DMS 273 treated with DMSO at 0.1 percent for 48 hours (cell line): ENCODE measurements around the gene MYOF.
"Not testable (repeated sequence)": the region's sequence is repeated elsewhere in the genome, so short reads cannot be mapped to it uniquely, and the experiment has no call there.

Source experiments
- DNase-seq: peaks from one replicate; lab custom pipeline; 2025; lab: John Stamatoyannopoulos, UW

The MYOF gene

GRCh38 chr10:93457511-93457910, 24.6 kb downstream of the MYOF start:
- no peak for DNase-seq

- no peak for DNase-seq
Measured at GRCh38 chr10:93456480-93456879, 25.7 kb downstream of the MYOF start.

DNA sequence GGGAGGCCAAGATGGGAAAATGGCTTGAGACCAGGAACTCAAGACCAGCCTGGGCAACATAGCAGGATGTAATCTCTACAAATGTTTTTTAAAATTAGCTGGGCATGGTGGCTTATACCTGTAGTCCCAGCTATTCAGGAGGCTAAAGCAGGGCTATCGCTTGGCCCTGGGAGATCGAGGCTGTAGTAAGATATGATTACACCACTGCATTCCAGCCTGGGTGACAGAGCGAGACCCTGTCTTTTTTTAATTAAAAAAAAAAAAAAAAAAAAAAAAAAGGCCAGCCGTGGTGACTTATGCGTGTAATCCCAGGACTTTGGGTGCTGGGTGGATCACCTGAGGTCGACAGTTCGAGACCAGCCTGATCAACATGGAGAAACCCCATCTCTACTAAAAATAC, 27.4 kb downstream of the MYOF start:
- no peak for DNase-seq

GRCh38 chr10:93454146-93454545, 28.0 kb downstream of the MYOF start:
- no peak for DNase-seq

- DNase-seq, result no peak
Measured at GRCh38 chr10:93452143-93452542, 30.0 kb downstream of the MYOF start.

- no peak for DNase-seq
Measured at GRCh38 chr10:93451244-93451947, 30.7 kb downstream of the MYOF start.

DNA sequence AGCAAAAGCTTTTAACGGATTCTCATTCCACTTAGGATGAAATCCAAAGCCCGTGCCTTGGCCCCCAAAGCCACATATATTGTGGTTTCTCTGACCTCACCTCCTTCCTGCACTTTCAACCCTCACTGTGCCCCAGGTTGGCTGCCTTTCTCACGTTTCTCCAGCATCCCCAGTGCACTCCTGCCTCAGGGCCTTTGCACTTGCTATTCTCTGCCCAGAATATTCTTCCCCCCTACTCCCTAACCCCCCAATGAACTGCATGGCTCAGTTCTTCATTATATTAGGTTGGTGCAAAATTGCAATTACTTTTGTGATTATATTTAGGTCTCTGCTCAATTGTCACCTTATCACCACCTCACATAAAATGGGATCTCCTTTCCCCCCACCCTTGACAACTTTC, 34.2 kb downstream of the MYOF start:
- DNase-seq, result no peak

DNA sequence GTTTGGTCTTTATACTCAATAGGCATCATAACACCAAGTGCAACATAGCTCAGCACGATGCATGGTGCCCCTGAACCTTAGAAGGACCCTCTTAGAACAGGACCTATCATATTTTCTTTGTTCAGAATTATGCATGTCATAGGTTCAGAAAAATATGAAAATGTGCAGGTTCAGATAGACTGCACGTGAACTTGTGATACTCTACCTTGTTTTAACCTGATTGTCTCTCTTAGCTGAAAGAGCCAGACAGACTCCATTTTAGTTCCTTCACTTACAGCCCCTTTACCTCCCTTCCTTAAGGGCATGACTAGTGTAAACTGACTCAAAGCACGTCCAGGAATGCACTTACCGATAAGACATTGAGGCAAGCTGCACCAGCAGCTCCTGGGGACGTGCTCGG, 35.1 kb downstream of the MYOF start:
- DNase-seq, result no peak

DNA sequence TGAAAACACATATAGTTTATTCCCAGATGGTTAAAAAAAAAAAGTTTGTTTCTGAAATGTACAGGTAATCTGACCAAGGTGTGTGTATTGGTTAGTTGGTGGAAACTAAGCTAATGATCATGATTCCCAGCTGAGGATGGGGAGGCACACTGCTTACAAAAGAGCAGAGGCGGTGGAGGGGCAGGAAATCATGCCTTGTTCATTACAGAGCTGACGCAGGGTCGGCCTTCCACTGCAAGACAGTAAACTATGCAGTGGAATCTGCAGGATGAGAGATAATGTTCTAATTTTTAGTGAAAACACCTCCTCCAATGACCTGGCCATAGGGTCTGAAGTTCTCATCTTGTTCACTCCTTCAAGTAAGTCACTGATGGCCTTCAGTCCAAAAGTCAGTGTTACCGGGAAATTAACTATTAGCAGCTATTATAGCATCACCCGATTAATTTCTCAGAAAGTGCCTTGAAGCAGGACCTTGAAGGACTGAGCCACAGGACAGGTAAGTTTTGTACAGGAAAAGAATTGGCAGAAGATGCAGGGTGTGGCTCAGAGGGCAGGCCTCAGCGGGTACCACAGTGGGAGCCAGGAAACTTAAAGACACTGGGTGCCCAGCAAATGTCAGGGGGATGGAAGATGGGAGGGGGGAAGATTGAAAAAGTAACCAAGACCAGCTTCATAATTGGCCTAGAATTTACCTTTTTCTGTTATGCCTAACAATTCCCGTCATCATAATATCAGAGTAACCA, 36.0 kb downstream of the MYOF start:
- no peak for DNase-seq

DNA sequence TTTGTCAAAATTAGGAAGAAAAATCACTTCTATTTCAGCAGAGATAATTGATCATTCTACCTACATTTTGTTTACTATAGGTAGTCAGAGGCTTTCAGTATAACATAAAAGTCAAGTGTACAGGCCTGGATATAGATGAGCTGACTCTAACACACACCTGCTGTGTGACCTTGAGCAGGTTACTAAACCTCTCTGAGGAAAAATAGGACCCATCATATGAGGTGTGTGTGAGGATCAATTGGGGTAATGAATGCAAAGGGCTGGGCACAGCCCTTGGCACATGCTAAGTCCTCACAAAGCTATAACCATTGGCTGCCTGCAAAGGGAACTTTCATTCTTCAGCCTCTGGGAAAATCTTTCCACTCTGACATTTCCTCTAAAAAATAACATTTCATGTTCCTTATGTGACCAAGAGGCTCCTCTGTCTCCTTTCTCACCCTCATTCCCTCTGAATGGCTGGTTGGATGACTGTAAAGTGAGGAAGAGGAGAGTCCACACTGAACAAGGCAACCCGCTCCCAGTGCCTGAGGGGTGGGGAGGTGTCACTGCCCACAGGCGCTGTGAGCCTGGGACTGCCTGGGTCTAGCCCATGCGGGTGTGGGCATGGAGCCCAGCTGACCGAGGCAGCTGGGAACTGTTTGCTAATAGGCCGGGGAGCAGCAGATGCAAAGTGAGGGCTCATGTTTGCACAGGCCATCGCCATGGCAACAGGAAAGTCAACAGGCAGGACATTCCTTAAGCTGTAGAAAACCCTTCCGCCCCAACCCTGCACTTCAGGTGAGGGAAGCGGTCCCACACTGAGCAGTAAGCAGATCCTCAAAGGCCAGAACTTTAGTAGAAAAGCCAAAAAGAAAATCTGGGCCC, 36.8 kb downstream of the MYOF start:
- peak; percentile 78 for DNase-seq

- DNase-seq, result no peak
Measured at GRCh38 chr10:93443481-93443880, 38.7 kb downstream of the MYOF start.

DNA sequence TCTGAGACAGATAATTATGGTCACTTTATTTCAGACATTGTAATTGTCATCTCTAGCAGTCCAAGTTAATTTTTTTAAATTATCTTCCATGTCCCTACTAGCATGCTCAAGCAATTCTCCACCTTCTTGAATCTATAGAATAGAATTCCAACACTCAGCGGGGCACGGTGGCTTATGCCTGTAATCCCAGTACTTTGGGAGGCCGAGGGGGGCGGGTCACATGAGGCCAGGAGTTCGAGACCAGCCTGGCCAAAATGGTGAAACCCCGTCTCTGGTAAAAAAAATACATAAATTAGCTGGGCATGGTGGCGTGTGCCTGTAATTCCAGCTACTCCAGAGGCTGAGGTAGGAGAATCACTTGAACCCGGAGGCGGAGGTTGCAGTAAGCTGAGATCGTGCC, 39.4 kb downstream of the MYOF start:
- DNase-seq, result not testable (repeated sequence)

- DNase-seq, result peak; percentile 49
Measured at GRCh38 chr10:93440591-93441091, 41.5 kb downstream of the MYOF start.

GRCh38 chr10:93438613-93439253, 43.4 kb downstream of the MYOF start:
- no peak for DNase-seq

DNA sequence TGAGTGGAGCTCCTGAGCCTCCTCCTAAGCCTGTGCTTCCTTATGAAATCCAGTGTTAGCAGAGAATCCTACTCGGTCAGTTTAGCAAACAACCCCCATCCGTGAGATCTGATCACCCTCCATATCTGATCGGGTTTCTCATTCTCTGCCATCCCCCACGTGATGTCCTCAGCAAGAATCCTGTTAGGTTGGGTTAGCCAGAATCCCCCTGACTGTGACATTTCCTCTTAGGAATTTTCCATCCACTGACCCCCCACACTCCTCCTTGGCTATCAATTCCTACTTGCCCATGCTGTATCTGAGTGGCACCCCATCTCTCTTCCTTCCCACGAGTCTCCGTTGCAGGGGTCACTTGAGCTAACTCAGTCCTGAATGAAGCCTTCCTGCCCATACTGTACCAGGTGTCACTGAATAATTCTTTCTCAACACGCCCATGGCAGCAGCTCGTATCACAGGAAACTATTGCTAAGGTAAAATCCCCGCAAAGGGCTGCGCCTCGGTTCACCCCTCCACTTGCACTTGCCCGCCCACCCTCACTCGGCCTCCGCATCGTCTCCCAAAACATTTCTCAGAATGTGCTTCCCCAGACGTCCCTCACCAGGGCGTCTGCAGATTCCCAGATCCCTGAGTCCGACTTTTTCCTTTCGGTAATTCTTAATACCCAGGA, 44.1 kb downstream of the MYOF start:
- DNase-seq, result no peak

- DNase-seq, result peak; percentile 38
Measured at GRCh38 chr10:93437086-93437945, 44.8 kb downstream of the MYOF start.

GRCh38 chr10:93436591-93437085, 45.5 kb downstream of the MYOF start:
- DNase-seq, result no peak

DNA sequence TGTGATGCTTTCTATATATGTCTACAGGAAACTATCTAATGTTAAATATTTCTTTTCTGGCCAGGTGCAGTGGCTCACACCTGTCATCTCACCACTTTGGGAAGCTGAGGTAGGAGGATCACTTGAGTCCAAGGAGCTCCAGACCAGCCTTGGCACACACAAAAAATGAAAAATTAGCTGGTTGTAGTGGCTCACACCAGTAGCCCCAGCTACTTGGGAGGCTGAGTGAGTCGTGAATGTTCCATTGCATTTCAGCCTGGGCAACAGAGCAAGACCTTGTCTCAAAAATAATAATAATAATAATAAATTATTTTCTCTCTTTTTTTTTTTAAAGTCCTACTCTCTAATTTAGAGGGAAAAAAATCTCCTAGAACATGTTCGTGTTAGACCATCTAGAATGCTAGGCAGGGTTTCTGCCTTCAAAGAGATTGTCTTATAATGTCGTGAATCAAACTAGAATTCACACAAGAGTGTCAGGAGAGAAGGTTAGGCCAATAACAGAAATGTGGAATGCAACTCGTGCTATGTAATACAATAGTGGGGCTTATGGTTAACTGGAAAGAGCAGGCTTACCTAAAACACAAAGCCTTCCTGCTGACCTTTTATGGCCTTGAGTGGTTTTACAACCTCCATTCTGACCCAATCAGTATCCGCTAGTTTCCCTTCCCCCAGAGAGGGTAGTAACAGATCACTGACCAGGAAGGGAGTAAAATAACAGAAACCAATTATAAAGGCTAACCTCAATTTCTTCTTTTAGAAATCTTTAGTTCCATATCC, 46.3 kb downstream of the MYOF start:
- peak; percentile 7 for DNase-seq

DNA sequence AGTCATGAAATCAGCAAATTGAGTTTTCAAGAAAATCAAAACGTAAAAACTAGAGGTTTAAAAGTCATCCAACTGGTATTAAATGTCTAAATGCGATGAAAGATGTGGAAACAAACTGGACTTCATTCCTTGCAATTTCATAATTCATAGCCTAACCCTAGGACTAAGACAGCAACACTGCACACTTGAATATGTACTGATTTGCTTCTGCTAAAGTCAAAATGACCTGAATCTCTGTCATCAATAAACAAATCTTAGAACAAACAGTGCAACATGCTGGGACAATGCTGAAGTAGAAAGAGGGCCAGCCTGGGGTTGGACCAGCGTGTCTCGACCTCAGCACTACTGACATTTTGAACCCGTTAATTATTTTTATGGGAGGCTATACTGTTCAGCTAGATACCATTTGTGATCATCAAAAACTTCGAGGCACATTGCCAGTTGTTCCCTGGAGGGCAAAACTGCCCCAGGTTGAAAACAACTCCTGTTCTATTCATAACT, 47.1 kb downstream of the MYOF start:
- no peak for DNase-seq
